ENCODE results near the gene IQSEC3.

IQSEC3 gene

GRCh38 chr12:108594-108993 lies 42.0 kb downstream of the IQSEC3 start:
- TF ChIP-seq CTCF (IDR thresholded peaks at IDR 0.05; ENCODE audit: low read depth, low read length, missing control alignments): no peak
- DNase-seq (ENCODE audit: low read depth): no peak
- H3K4me3 ChIP-seq (ENCODE audit: low read depth, low read length): no peak overlapping the region

- no peak for DNase-seq (ENCODE audit: low read depth)
- no peak for TF ChIP-seq CTCF (IDR thresholded peaks at IDR 0.05; ENCODE audit: low read depth, low read length, missing control alignments)
- no peak overlapping the region for H3K4me3 ChIP-seq (ENCODE audit: low read depth, low read length)
These were observed 42.9 kb downstream of the IQSEC3 start for GRCh38 chr12:109446-109845.

GRCh38 chr12:109872-110271 lies 43.3 kb downstream of the IQSEC3 start:
- DNase-seq (ENCODE audit: low read depth): no peak
- no peak overlapping the region for H3K4me3 ChIP-seq (ENCODE audit: low read depth, low read length)
- TF ChIP-seq CTCF (IDR thresholded peaks at IDR 0.05; ENCODE audit: low read depth, low read length, missing control alignments): no peak

GRCh38 chr12:111699-112493 lies 45.3 kb downstream of the IQSEC3 start:
- H3K4me3 ChIP-seq (ENCODE audit: low read depth, low read length): no peak overlapping the region
- DNase-seq (ENCODE audit: low read depth): peak; percentile 31
- TF ChIP-seq CTCF (IDR thresholded peaks at IDR 0.05; ENCODE audit: low read depth, low read length, missing control alignments): no peak

- DNase-seq (ENCODE audit: low read depth): no peak
- H3K4me3 ChIP-seq (ENCODE audit: low read depth, low read length): no peak overlapping the region
- TF ChIP-seq CTCF (IDR thresholded peaks at IDR 0.05; ENCODE audit: low read depth, low read length, missing control alignments): no peak
These were observed 46.8 kb downstream of the IQSEC3 start for GRCh38 chr12:113347-113746.

GRCh38 chr12:114626-115211 lies 48.2 kb downstream of the IQSEC3 start:
- no peak for DNase-seq (ENCODE audit: low read depth)
- H3K4me3 ChIP-seq (ENCODE audit: low read depth, low read length): no peak overlapping the region
- TF ChIP-seq CTCF (IDR thresholded peaks at IDR 0.05; ENCODE audit: low read depth, low read length, missing control alignments): no peak

GRCh38 chr12:115518-115917 lies 49.0 kb downstream of the IQSEC3 start:
- no peak for DNase-seq (ENCODE audit: low read depth)
- TF ChIP-seq CTCF (IDR thresholded peaks at IDR 0.05; ENCODE audit: low read depth, low read length, missing control alignments): no peak
- no peak overlapping the region for H3K4me3 ChIP-seq (ENCODE audit: low read depth, low read length)

Measured in GM12864 (cell line).